Pons (tissue), 1 donor: ENCODE results near the gene MMP20.
A peak's percentile ranks its signal among the peaks of the same experiment; 100 is the strongest.

ENCODE experiments used
- DNase-seq: peaks from one replicate; pipeline ENCODE4 v3.0.0-alpha.2; 2016; ENCODE audit warnings: low spot score

The MMP20 gene

DNA sequence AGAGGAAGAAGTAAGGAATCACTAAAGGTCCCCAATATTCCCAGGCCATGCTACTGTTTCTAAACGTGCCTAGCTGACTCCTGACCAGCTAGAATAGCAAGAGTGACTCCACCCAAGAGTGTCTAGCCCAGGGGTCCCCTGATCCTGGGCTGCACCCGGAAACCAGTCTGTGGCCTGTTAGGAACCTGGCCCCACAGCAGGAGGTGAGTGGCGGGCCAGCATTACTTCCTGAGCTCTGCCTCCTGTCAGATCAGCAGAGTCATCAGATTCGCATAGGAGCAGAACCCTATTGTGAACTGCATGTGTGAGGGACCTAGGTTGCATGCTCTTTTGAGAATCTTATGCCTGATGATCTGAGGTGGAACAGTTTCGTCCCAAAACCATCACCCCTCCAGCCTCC is 2.0 kb downstream of the MMP20 start:
- DNase-seq = no peak

DNA sequence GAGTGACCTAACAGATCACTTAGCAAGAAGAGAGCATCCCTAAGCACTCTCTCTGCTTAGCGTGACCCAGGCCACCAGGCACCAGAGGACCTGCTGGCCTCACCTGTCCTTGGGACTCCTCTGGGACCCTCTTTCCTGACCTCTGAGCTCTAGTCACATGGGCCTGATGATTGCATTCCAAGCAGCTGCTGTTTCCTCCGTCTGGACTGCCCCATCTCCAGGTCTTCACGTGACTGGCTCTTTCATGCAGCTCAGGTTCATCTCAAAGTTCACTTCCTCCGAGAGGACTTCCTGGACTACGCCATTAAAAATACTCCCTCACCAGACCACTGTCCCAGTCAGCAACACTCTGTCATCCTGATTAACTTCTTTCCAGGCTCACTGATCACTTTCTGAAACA is 2.9 kb downstream of the MMP20 start:
- DNase-seq = no peak

DNA sequence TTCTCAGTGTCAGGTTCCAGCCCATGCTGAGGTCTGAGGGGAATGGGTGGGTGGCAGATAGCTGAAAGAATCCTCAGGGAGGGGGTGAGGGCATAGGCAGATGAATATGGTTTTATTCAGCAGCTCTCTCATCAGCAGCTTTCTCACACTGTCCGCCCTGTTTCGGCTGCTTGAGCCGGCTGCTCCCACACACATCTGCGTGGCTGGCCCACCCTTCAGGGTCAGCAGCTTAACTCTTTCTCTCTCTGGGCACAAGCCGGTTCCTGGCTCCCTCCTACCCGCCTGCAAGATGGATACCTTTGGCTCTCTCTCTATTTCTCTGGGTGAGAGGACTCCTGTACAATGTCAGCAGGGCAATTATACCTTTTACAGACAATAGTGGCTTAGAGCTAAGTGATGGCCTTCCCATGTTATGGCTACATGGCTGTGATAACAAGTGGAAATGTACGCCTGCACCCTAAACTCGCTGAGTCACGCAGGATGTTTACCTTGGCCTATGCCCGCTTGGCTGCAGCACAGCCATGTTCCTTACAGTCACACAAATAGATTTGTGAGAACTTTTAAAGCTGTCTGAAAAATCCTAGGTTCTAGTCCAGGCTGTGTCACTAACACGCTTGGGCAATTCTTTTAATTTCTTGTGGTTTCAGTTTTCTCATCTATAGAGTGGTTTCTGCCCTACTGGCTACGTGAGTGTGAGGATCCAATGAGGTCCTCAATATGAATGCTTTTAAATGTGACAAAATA is 4.1 kb downstream of the MMP20 start:
- no peak for DNase-seq

DNA sequence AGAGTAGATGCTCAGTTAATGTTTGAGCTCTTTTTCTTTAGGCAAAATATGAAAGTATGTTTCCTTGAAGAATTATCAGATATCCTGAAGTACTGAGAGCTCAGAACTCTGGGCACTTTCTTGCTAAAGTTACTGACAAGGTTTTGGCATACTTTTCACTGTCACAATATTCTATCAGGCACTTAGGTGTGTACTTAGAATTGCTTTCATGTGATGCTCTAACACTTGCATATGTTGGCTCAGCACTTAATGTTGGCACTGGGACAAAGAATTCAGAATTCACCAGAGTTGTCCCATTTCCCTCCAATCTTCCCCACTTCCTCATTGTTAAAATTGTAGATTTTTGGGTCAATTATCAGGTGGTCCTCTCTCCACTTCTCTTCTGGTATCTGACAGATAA is 5.0 kb downstream of the MMP20 start:
- no peak for DNase-seq

DNA sequence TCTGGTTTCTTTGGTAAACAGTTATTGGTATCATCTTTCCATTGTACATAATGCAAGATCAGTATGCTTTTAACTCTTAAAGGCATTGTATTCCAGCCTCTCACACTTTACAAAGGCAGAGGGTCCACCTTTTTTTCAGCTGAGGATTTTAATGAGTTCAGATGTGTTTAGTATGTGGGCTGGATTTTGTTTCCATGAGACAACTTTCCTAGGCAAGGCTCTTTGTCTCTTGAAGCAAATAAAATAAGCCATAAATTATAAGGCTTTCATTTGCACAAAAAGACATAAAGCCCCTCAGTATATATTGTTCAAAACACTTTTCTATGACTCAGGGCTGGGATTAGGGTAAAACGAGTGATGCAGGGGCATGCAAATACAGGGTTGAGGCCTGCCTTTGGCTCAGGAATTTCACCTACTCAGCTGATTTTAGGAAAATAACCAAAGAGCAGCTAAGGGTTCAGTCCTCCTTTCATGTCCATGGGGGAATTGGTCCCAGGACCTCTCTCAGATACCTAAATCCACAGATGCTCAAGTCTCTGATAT is 7.6 kb downstream of the MMP20 start:
- no peak for DNase-seq

DNA sequence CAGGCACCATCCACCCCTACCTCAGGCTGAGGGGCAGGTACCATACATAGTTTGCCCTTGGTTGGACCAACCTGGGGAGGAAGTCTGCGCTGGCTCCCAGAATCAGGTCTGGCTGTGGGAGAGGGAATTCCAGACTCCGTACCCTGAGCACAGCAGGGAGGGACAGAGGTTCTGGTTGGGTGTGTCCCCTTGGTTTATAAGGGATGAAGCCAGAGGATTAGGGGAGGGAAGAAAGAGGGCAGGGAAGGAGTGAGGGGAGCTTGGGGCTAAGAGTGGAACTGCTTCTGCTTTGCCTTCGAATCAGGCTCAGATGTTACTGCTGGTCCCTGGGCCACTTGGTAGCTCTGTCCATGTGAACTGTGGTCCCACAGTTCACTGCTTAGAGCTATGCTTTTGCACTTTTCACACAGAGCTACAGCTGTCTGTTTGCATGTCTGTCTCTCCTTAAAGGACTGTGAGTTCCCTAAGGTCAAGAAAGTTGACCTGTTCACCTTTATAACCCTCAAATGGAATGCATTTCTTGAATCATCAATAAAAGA is 9.2 kb downstream of the MMP20 start:
- DNase-seq = no peak

DNA sequence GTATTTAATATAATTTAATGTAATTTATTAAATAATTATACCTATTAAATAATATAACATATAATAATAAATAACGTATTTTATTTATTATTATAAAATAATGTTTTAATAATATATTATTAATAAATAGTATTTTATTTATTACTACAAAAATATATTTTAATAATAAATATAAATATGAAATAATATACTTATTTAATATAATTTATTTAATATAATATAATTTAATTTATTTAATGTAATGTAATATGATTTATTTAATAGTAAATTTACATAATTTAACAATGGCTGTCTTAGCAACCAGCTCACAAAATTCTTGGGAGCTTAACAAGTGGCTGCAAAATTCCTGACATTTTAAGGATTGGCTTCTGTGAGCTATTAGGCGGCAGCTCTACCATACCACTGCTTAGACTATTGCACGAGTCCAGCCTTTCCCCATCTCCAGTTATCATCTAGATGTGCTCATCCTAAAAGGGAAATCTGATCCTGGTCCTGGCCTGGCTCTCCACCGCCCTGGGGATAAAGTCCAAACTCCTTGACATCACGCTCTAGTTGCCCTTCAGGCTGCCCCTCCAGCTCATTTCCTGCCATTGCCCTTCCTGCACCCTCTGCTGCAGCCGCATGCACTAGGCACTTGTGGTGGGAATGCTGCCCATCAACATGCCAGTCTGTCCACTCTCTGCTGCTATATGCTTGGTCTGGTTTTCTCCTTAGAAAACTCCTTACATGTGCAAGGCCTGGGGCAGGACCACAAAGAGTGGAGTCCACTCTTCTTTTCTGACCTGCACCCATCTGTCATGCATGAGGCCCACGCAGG is 9.8 kb downstream of the MMP20 start:
- no peak for DNase-seq

DNA sequence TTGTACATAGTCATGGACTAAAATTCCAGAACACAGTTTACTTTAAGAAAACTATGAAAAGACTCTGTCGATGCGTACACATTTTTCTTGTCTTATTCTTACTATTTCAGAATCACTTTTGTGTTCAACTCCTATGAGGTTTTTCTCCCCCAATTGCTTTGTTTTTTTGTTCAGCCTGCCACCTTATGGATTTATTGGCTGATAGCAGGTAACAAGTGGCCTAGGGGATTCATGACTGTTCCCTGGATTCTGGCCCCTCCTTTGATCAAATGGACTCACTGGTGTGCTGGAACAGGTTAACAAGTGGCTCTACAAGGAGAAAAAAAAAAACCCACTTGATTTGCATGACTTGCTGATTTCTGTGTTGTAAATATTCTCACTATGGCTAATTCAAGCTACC is 10.6 kb downstream of the MMP20 start:
- DNase-seq = no peak

DNA sequence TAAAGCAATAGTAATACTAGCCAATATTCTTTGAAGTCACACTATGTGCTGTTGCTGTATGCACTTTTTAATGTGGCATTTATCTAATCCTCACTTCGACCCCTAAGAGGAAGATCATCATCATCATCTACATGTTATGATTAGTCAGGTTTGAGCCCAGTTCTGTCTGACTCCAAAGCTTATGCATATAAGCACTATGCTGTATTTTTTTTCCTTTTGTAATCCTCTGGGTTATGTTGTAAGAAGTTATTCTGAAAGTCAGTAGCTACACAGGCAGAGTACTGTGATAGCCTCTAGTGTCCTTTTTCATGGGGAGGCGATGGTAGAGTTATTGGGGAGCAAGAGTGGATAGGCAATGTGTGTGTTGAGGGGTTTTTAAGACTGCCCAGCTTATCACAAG is 11.1 kb downstream of the MMP20 start:
- DNase-seq = no peak

DNA sequence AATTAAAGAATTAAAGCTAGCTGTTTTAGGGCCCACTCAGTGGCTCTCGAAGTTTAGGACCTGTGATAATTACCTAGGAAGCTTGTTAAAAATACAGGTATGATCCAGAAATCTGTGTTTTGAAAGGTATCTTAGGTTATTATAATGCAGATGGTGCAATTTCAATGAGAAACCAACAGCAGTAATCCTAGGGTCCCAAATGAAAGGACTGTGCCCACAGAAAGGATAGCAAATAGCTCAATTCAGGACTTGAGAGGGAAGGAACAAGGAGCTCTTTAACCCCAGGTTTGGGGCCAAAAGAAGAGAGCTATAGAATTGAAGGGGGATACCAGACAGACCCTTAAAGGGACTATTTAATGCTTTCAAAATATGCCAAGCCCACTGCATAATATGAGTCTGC is 11.7 kb downstream of the MMP20 start:
- no peak for DNase-seq

DNA sequence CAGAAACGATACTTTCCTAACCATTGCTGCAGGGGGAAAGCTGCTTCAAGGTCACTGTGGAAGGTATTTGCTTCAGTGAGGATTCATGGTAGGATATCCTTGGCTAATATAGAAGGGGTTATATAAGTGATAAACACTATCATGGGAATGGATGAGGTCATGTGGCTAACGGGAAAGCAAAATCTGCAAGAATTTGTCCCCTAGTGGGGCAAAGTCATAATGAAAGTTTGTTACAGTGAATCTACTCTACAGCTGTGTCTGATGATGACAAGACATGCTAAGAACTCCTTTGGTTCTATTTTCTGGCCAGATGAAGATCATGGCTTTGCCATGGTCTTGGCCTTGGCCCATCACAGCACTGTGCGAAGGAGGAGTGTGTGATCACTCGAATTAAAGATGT is 13.8 kb downstream of the MMP20 start:
- no peak for DNase-seq

DNA sequence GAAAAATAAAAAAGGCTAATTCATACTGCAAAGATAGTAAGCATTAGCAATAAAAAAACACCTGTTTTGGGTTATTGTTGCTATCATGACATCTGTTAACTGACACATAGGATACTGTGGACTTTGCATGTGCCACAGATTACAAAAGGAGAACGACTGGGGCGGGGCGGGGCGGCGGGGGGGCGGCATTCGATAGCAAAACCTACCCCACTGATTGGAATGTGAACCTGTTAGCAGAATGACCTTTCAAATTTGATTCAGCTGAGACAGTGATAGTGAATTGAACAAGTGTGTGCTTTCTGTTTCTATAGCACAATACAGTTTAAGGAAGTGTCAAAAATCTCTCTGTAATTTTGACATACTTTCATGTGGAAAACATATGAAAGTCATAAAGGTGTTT is 14.9 kb downstream of the MMP20 start:
- no peak for DNase-seq

DNA sequence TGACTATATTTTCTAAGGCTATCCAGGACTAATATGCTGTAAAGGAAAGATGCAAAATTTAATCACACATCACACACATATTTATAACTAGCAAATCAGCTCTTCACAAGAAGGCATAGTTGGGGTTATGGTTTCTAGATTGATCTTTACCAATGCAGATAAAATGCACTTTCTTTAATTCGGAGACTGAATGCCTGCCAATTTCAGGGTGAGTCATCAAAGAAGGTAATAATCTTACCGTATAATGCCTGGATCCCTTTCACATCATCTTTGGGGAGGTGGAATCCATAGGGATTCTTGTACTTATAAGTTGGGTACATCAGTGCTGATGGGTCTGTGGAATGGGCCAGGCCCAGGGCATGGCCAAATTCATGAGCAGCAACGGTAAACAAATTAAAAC is 16.4 kb downstream of the MMP20 start:
- DNase-seq = no peak

DNA sequence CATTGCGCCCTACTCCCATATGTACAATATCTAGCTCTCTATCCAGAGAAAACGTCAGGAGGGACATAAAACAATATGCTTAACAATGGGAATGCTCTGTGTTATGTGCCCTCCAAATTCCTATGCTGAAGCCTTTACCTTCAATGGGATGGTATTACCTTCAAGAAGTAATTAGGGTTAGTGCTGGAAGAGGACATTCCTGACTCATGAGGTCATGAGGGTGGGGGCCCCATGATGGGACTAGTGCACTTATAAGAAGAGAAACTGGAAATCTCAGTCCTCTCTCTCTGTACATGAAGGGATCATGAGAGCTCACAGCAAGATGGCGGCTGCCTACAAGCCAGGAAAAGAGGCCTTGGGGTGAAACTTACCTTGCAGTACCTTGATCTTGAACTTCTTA is 20.3 kb downstream of the MMP20 start:
- DNase-seq = no peak

DNA sequence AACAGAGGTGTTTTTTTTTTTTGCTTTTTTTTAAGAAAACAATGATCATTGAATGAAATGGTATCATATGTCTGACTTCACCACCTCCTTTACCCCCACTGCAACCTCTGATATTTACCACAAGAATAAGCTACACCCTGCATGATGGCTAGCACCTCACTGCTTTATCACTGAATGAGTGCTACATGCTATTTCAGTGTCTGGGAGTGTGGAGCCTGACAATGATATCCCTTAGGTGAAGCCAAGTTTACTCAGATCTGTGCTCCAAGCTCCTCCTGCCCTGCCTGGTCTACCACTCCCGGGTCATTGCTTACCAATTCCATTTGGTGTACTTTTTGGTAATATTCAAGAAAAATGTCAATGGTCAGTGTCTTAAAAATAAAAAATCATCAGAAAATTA is 21.1 kb downstream of the MMP20 start:
- DNase-seq = no peak

DNA sequence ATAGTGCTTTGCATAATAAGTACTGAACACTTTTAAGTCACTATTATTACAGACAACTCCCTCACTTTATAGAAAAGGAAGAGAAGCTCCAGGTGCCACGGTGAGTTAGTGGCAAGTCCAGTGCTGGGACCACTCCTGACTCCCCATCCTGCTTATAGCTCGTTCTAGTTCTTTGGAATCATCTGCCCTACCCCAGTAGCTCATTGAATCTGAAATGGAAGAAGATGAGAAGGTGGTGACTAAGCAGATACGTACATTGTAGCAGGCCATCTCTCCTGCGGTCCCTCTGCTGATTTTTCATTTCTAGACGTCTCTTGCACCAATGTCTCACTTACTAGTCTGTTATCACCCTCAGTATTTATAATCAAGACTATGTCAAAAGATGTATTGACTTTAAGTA is 21.6 kb downstream of the MMP20 start:
- no peak for DNase-seq

DNA sequence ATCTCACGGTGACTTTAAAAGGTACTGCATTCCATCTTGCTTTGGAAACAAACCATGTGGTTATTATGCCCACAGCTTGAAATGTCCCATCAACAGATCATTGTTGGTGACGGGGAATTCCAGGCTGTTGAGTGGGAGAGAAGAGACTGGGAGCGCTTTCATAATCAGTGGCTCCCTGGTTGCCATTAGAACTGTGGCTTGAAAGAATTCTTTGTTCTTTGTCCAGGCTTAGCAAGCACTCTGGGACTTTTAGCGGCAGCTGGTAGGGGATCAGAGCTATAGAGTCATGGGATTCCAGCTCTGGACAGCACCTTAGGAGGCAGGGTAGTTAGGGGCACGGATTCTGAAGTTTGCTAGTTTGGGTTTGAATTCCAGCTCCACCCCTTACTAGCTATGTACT is 22.0 kb downstream of the MMP20 start:
- DNase-seq = peak; percentile 99

DNA sequence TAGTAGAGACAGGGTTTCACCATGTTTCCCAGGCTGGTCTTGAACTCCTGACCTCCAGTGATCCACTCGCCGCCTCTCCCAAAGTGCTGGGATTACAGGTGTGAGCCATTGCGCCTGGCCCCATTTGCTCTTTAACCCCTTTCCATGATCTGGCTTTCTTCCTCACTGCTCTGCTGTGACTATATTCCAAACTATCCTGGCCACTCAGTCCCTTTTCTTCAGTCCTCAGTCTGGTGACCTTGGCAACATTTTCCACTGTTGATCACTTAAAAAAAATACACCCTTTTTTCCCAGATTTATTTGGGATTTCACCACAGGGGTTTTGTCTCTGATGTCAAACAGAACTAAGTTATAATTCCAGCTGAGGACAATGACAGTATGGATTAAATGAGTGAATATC is 24.5 kb downstream of the MMP20 start:
- no peak for DNase-seq

DNA sequence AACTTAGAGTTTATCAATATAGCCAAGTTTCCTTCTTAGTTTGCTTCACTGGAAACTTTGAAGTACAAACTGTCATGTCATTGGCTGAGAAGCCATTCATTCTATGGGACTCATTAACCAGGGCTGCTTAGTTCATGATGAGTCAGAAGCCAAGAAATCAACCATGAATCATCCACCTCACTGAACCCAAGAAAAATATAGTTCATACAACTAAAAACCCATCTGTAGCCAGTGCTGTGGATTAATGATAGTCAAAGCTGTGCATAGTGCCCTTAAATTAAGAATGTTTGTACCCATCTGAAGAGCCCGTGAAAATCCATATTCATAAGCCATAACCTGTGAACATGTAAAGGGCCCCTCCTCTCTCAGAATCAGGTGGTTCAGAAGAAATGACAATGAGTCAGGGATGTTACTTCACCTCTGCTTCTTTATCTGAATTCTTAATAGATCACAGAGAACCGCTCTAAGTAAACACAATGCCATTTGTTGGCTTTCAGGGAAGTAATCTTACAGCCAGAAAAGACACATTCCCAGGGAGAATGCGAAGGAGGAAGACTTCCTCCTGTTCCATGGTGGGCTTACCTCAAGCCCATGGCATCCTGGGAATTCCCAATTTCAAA is 25.4 kb downstream of the MMP20 start:
- no peak for DNase-seq

DNA sequence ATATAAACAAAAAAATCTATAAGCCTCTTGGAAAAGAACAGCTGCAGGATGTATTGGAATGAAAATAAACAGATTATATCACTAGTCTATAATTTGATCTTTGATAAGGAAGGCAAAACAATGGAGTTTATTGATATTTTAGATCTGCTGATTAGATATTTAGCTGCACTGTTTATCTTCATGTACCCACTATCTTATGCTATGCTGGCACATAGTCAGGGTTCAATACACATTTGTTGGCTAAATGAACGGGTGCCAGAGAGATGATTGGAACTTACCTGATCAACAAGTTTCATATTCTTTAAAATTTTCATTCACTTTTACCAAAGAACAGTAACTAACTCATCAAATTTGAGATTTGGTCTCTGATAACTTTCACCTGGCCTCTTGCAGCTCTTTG is 26.9 kb downstream of the MMP20 start:
- DNase-seq = no peak

DNA sequence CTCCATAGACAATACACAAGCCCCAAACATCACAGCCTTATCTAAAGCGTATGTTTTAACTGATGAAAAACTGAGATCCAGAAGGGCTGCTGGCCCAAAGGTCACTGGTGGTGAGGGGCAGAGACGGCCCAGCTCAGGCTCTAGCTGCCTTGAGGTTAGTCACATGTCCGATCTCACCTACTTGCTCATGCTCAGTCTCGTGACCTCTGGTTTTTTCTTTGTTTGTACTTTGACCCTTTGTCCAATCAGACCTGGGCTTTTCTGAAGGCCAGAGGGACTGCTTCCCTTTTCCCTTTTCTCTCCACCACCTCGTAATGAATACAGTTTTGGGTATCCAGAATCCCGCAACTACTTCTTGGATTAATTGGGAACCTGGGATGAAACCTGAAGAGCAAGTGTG is 28.6 kb downstream of the MMP20 start:
- DNase-seq = no peak

DNA sequence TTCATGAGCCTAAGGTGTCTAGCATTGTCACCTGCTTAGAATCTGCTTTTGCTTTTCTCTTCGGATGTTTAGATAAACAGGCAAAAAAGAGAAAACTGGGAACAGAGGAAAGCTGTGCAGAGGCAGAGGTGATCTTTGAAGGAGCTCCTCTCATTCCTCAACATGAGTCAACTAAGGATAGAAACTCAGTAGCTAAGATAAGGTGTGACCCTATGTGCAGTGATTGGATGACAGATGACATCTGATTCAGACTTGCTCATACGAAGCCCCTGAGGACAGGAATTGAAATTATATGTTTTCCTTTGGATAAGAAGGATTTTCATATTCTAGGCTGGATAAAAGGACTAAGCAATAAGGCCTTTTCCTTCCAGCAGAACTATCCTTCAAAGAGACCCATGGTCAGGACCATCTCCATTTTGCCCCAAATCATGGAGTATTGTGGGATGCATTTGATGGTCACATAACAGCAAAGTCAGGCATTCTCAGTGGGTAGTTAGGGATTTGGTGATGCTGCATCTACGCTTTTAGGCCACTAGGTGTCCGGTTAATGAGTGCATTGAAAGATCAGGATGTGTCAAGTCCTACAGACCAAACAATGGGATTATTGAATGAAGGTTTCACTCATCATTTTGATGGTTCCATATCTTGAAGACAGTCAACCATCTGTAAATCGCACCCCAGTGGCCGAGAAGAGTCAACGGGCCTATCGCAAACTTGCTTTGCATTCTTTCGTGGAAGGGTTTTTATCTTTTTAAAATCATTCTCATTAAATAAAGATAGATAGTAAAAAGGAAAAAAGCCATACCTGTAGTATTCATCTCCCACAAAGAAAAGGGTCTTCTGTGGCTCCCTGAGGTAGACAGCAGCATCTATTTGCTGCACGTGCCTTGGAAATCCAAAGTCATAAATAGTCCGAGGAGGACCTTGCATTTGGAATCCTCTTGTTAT is 32.2 kb downstream of the MMP20 start:
- DNase-seq = no peak
